ENCODE results near the gene TEX35.

Gene TEX35

GRCh38 chr1:178564783-178565180 is 51.9 kb downstream of the TEX35 start:
- no peaks in the 10 kb centered on the region for H3K27me3 ChIP-seq (ENCODE audit: low read depth)
- H3K4me1 ChIP-seq, result no peaks in the 10 kb centered on the region
- no peak for DNase-seq (ENCODE audit: low spot score in 2 of 2)
- H3K9me3 ChIP-seq, result no peaks in the 10 kb centered on the region
- H3K36me3 ChIP-seq (replicated peaks), result no peaks in the 10 kb centered on the region
- no peak overlapping the region for H3K4me3 ChIP-seq
- in situ Hi-C loops (cut with MboI; ENCODE audit: low sequenced_read_pairs), result no loop called here

- no peaks in the 10 kb centered on the region for H3K36me3 ChIP-seq (replicated peaks)
- no peaks in the 10 kb centered on the region for H3K9me3 ChIP-seq
- in situ Hi-C loops (cut with MboI; ENCODE audit: low sequenced_read_pairs), result no loop called here
- no peaks in the 10 kb centered on the region for H3K27me3 ChIP-seq (ENCODE audit: low read depth)
- no peak overlapping the region for H3K4me3 ChIP-seq
- H3K4me1 ChIP-seq, result no peaks in the 10 kb centered on the region
- no peak for DNase-seq (ENCODE audit: low spot score in 2 of 2)
Observed at GRCh38 chr1:178565586-178565985, 52.7 kb downstream of the TEX35 start.

- no peak for DNase-seq (ENCODE audit: low spot score in 2 of 2)
- in situ Hi-C loops (cut with MboI; ENCODE audit: low sequenced_read_pairs), result no loop called here
- no peaks in the 10 kb centered on the region for H3K27me3 ChIP-seq (ENCODE audit: low read depth)
Observed at GRCh38 chr1:178566187-178566586, 53.3 kb downstream of the TEX35 start.

DNA sequence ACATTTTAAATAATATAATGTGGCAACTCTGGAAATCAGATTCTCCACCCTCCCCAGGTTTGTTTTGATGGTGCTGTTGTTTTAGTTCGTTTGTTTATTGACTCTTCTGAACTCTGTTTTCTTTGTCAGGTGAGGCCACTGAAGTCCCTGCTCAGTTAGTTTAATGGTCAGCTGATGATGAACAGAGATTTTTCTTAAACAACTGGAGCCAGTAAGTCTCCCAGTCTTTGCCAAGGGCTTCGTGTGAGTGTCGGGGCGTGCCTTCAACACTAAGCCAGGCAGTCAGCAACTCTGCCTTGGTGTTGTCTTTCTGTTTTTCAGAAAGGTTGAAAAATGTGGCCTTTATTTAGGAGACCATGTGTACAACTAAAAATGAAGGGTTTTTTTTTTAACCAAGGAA is 58.9 kb downstream of the TEX35 start:
- H3K4me3 ChIP-seq, result no peak overlapping the region
- H3K27me3 ChIP-seq (ENCODE audit: low read depth), result no peaks in the 10 kb centered on the region
- peaks cover 8% of the 10 kb centered on the region for H3K4me1 ChIP-seq
- DNase-seq (ENCODE audit: low spot score in 2 of 2), result no peak
- no peaks in the 10 kb centered on the region for H3K9me3 ChIP-seq
- in situ Hi-C loops (cut with MboI; ENCODE audit: low sequenced_read_pairs), result no loop called here
- no peaks in the 10 kb centered on the region for H3K36me3 ChIP-seq (replicated peaks)

More at GRCh38 chr1:178566187-178566586, 53.3 kb downstream of the TEX35 start:
- H3K9me3 ChIP-seq, result no peaks in the 10 kb centered on the region
- H3K4me3 ChIP-seq, result no peak overlapping the region
- no peaks in the 10 kb centered on the region for H3K36me3 ChIP-seq (replicated peaks)
- H3K4me1 ChIP-seq, result no peaks in the 10 kb centered on the region
